RWPE2 (cell line): ENCODE data around the gene ABCC3.

Experiments
- ATAC-seq: fragments of 200-7000 bp; cut with Tn5 transposase; 3 replicates; pipeline ENCODE4 v1.9.1; 2021; ENCODE audit warnings: low read depth
- DNase-seq: peaks from one replicate; pipeline ENCODE4 v3.0.0-alpha.2; 2020; ENCODE audit warnings: low spot score
- H3K27ac ChIP-seq: fragments of 450-650 bp; 2 replicates; pipeline ENCODE4 v1.5.1; 2017; ENCODE audit warnings: mild to moderate bottlenecking; ENCODE audit not compliant: poor library complexity, severe bottlenecking
- H3K27me3 ChIP-seq: fragments of 250-450 bp; sonication (Bioruptor Pico); 2 replicates; pipeline ENCODE4 v1.5.1; 2021; ENCODE audit warnings: mild to moderate bottlenecking, moderate library complexity; ENCODE audit not compliant: insufficient read depth, poor library complexity, severe bottlenecking
- H3K36me3 ChIP-seq: fragments of 250-450 bp; sonication (Bioruptor Pico); 2 replicates; pipeline ENCODE4 v1.5.1; 2020; ENCODE audit warnings: low read depth, mild to moderate bottlenecking, moderate library complexity
- H3K4me1 ChIP-seq: fragments of 250-450 bp; sonication (Bioruptor Pico); 2 replicates; pipeline ENCODE4 v1.5.1; 2021; ENCODE audit warnings: mild to moderate bottlenecking, moderate library complexity; ENCODE audit not compliant: insufficient read depth, poor library complexity, severe bottlenecking
- H3K4me3 ChIP-seq: fragments of 250-450 bp; sonication (Bioruptor Pico); 2 replicates; pipeline ENCODE4 v1.5.1; 2021; ENCODE audit warnings: mild to moderate bottlenecking, moderate library complexity; ENCODE audit not compliant: severe bottlenecking
- H3K9me3 ChIP-seq: fragments of 250-450 bp; sonication (Bioruptor Pico); 2 replicates; pipeline ENCODE4 v1.5.1; 2021; ENCODE audit warnings: mild to moderate bottlenecking, moderate library complexity; ENCODE audit not compliant: severe bottlenecking
- CTCF ChIP-seq: fragments of 450-650 bp; IDR thresholded peaks from one replicate; pipeline ENCODE4 v1.5.1; 2017; ENCODE audit warnings: mild to moderate bottlenecking, moderate library complexity; ENCODE audit not compliant: poor library complexity, severe bottlenecking

The ABCC3 gene

DNA sequence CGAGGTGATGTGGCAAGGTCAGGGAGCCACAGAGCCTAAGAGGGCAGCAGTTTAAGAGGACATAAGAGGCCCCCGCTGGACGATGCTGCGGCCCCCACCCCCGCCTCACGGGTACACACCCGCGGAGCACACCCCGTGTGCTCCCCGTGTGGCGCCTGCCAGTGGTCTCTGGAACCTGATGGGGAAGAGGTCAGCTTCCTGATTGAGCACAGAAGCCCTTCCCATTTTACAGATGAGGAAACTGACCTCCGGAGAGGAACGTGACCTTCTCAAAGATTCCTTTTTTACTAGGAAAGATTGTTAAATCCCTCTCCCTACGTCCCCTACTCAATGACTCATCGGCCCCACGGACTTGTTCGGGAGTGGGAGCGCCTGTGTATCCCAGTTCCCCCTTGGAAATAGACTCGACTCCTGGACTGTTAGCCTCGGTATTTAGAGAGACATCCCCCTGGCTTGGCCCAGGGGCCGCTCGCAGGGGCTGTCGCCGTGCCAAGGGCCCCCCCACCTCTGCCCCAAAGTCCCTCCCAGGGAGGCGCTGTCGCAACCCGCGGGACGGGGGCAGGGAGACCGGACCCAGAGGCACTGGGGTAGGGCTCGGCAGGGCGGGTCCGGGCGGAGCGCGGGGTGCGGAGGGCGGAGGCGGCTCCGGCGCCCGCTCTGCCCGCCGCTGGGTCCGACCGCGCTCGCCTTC, at the start of gene ABCC3:
Gene ABCC3, plus strand, starts transcription at position 658 of the 691 bp plus-strand sequence. CDS start 56 bp downstream, outside the sequence.
- TF ChIP-seq CTCF: peak; percentile 22
- peak; percentile 17; the same call in 2 of the 3 replicates for ATAC-seq
- no peak for DNase-seq
- peak within 1 kb of the TSS; percentile 98 for H3K27ac ChIP-seq
- peaks cover 40% of the 10 kb centered on the region for H3K4me1 ChIP-seq
- peaks cover 6% of the 10 kb centered on the region; the same call in 1 of the 2 replicates for H3K36me3 ChIP-seq
- H3K4me3 ChIP-seq: peak within 1 kb of the TSS; percentile 55
- H3K9me3 ChIP-seq: no peaks in the 10 kb centered on the region
- no peaks in the 10 kb centered on the region for H3K27me3 ChIP-seq

DNA sequence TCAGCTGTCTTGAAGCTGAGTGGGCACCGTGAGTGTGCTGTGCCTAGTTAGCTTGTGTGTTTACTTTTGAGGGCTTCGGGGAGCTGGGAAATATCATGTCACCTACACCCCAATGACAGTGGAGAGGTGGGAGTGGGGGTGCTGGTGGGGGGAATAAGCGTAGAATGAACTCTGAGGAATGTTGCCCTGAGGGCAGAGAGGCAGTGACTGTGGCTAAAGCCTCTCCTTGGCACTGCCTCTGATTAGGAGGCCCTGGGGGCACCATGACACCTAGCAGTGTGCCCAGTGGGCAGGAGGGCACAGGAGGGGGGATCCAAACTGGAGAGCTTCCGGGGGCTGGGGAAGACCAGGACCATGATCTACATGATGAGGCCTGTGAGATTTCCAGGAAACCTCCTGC, 49.3 kb upstream of the ABCC3 start:
- H3K9me3 ChIP-seq: no peaks in the 10 kb centered on the region
- H3K4me3 ChIP-seq: no peak overlapping the region
- DNase-seq (no peak), ATAC-seq (no peak)
- H3K4me1 ChIP-seq: peaks cover 4% of the 10 kb centered on the region
- no peak for TF ChIP-seq CTCF
- no peak overlapping the region for H3K27ac ChIP-seq
- H3K27me3 ChIP-seq: no peaks in the 10 kb centered on the region
- no peaks in the 10 kb centered on the region for H3K36me3 ChIP-seq

- Histone ChIP-seq H3K4me3 (no peak overlapping the region), H3K9me3 (no peaks in the 10 kb centered on the region), H3K27me3 (no peaks in the 10 kb centered on the region), H3K27ac (no peak overlapping the region), H3K4me1 (peaks cover 4% of the 10 kb centered on the region), H3K36me3 (no peaks in the 10 kb centered on the region)
- ATAC-seq (no peak), DNase-seq (no peak)
- TF ChIP-seq CTCF: no peak
These were observed 48.8 kb upstream of the ABCC3 start for GRCh38 chr17:50585891-50586290.

GRCh38 chr17:50586421-50587247, 48.0 kb upstream of the ABCC3 start:
- H3K4me1 ChIP-seq: peaks cover 4% of the 10 kb centered on the region
- no peak overlapping the region for H3K4me3 ChIP-seq
- no peaks in the 10 kb centered on the region for H3K36me3 ChIP-seq
- no peaks in the 10 kb centered on the region for H3K27me3 ChIP-seq
- TF ChIP-seq CTCF: no peak
- ATAC-seq (no peak), DNase-seq (no peak)
- H3K27ac ChIP-seq: no peak overlapping the region
- no peaks in the 10 kb centered on the region for H3K9me3 ChIP-seq

DNA sequence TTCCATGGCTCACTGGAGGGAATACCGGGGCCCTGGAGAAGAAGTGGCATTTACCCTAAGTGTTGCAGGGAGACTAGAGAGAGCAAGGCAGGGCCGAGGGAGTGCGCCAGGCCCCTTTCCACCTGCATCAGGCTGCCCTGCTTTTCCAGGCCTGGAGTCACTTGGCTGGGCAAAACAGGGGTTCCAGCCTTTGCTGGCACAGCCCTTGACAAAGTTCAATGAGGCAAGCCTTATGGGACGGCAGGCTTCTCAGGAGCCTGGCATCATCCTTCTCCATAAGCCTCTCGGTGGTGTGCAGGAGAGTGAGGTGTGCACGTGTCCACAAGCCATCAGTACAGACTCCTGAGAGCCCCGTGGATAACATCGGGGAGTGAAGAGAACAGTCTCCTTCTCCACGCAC, 47.1 kb upstream of the ABCC3 start:
- no peak overlapping the region for H3K27ac ChIP-seq
- H3K9me3 ChIP-seq: no peaks in the 10 kb centered on the region
- no peaks in the 10 kb centered on the region for H3K36me3 ChIP-seq
- no peaks in the 10 kb centered on the region for H3K27me3 ChIP-seq
- H3K4me1 ChIP-seq: peaks cover 4% of the 10 kb centered on the region
- DNase-seq: no peak
- H3K4me3 ChIP-seq: no peak overlapping the region
- no peak for TF ChIP-seq CTCF
- ATAC-seq: no peak
